C4-2B (cell line): Measurements from ENCODE around the gene PDXK.

Experiments used
- ZFX ChIP-seq: fragments of 450-650 bp; IDR thresholded peaks from 2 replicates; pipeline ENCODE4 v1.6.1; 2017
- TF ChIP-seq, protein P1 (sequence below): fragments of 450-650 bp; conservative IDR thresholded peaks from 2 replicates; pipeline ENCODE4 v1.5.1; 2017; ENCODE audit warnings: mild to moderate bottlenecking

DNA sequence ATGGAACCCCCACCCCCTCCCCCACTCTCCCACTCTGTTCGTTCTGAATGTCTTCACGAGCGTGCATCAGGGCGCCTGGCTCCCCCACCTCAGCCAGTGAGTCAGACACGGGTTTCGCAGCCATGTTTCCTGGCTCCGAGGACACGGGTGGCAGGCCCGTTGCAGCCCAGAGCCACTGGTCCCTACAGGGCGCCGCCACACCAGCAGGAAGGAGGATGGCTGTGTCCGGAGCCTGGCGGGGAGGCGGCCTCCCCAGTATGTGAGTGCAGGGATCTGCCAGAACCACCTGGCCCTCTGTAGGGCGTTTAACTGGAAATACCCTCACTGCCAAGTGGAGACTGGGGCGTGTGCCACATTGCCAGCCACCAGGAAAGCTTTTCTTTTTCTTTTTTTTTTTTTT is 38.7 kb downstream of the PDXK start:
- TF ChIP-seq, protein P1, sequence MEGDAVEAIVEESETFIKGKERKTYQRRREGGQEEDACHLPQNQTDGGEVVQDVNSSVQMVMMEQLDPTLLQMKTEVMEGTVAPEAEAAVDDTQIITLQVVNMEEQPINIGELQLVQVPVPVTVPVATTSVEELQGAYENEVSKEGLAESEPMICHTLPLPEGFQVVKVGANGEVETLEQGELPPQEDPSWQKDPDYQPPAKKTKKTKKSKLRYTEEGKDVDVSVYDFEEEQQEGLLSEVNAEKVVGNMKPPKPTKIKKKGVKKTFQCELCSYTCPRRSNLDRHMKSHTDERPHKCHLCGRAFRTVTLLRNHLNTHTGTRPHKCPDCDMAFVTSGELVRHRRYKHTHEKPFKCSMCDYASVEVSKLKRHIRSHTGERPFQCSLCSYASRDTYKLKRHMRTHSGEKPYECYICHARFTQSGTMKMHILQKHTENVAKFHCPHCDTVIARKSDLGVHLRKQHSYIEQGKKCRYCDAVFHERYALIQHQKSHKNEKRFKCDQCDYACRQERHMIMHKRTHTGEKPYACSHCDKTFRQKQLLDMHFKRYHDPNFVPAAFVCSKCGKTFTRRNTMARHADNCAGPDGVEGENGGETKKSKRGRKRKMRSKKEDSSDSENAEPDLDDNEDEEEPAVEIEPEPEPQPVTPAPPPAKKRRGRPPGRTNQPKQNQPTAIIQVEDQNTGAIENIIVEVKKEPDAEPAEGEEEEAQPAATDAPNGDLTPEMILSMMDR: no peak
- TF ChIP-seq ZFX: no peak
